HCT116 (cell line): ENCODE data around the gene HSD17B3. TPM values are rescaled to one million over a fixed set of nuclear protein-coding genes. Genes with fewer than 3 reads are reported as not detected.
"Not testable (repeated sequence)": the region's sequence is repeated elsewhere in the genome, so short reads cannot be mapped to it uniquely, and the experiment has no call there.

Experiments
- ATAC-seq: fragments of 200-7000 bp; cut with Tn5 transposase; 2 replicates; pipeline ENCODE4 v1.9.1; 2020; ENCODE audit warnings: mild to moderate bottlenecking, moderate library complexity
- BruUV-seq: library from RNA; stranded (reverse); fragments of 400-500 nt; replicated peaks from 2 replicates; lab custom pipeline; 2021; lab: Mats Ljungman, UMichigan
- CTCF ChIA-PET: fragments of 300-600 bp; sonication (Branson Sonifier 250); formaldehyde crosslinking; loops from one replicate; lab custom pipeline; 2021; ENCODE audit warnings: antibody characterized with exemption; lab: Charles Lee
- POLR2A ChIA-PET: fragments of 300-600, 350-600 bp; sonication (Branson Sonifier 250); formaldehyde crosslinking; loops from one replicate; lab custom pipeline; 2021; ENCODE audit warnings: antibody characterized with exemption; lab: Charles Lee
- RAD21 ChIA-PET, 2 experiments: fragments of 300-600 bp; sonication (Branson Sonifier 250); formaldehyde crosslinking; loops; one replicate each; lab custom pipeline; 2023; ENCODE audit warnings: low total read pairs in 2 of 2; ENCODE audit not compliant: uncharacterized antibody in 2 of 2, unreplicated experiment in 2 of 2, low non-redundant PET in 1 of 2; lab: Charles Lee
- DNase-seq: peaks from one replicate; pipeline ENCODE4 v3.0.0-alpha.2; 2010; ENCODE audit warnings: low read depth, low spot score
- H2AFZ ChIP-seq: fragments of 200-600 bp; shearing (Covaris generic), sonication (generic); 2 replicates; pipeline ENCODE4 v1.6.1; 2017; ENCODE audit warnings: low read depth, mixed run types, mixed read lengths, antibody characterized with exemption, low read length; ENCODE audit not compliant: poor library complexity, severe bottlenecking
- H3K27ac ChIP-seq: 2 replicates; pipeline ENCODE4 v1.5.1; 2012; ENCODE audit warnings: low read depth, low read length
- H3K27me3 ChIP-seq: fragments of 200-600 bp; sonication (generic); 2 replicates; pipeline ENCODE4 v1.6.1; 2016; ENCODE audit warnings: mixed run types, low read length, mixed read lengths; ENCODE audit not compliant: insufficient read depth
- H3K36me3 ChIP-seq, 2 experiments: fragments of 200-500 bp in 1 of 2; fragments of 200-600 bp in 1 of 2; sonication (Bioruptor generic) in 1 of 2; sonication (generic) in 1 of 2; 2 replicates each; pipeline versions ENCODE4 v1.5.1 to v1.6.1; 2014 to 2016; ENCODE audit warnings: low read length in 2 of 2, inconsistent platforms in 1 of 2, mixed read lengths in 1 of 2, mixed run types in 1 of 2; ENCODE audit not compliant: insufficient read depth in 2 of 2, control insufficient read depth in 1 of 2
- H3K4me1 ChIP-seq, 2 experiments: fragments of 200-600 bp in 1 of 2; sonication (generic) in 1 of 2; 2 replicates each; pipeline versions ENCODE4 v1.5.1 to v1.6.1; 2012 to 2017; ENCODE audit warnings: low read length in 2 of 2, inconsistent platforms in 1 of 2, mild to moderate bottlenecking in 1 of 2, mixed read lengths in 1 of 2, mixed run types in 1 of 2, moderate library complexity in 1 of 2; ENCODE audit not compliant: insufficient read depth in 2 of 2, control insufficient read depth in 1 of 2
- H3K4me2 ChIP-seq: fragments of 200-600 bp; sonication (generic); 2 replicates; pipeline ENCODE4 v1.6.1; 2017; ENCODE audit warnings: mixed run types, low read length, mixed read lengths
- H3K4me3 ChIP-seq, 2 experiments: fragments of 200-600 bp in 1 of 2; sonication (generic) in 1 of 2; replicated peaks in 1 of 2; 2 replicates each; pipeline ENCODE4 v1.5.1; 2011 to 2016; ENCODE audit warnings: low read length in 2 of 2, control low read depth in 1 of 2, low read depth in 1 of 2, mild to moderate bottlenecking in 1 of 2, mixed read lengths in 1 of 2, mixed run types in 1 of 2
- H3K79me2 ChIP-seq: fragments of 200-600 bp; sonication (generic); 2 replicates; pipeline ENCODE4 v1.6.1; 2017; ENCODE audit warnings: mild to moderate bottlenecking, mixed run types, low read length, moderate library complexity, mixed read lengths; ENCODE audit not compliant: insufficient read depth
- H3K9ac ChIP-seq: fragments of 200-600 bp; sonication (generic); 2 replicates; pipeline ENCODE4 v1.6.1; 2016; ENCODE audit warnings: low read length, mixed read lengths
- H3K9me2 ChIP-seq: fragments of 200-600 bp; sonication (generic), shearing (Covaris generic); 2 replicates; pipeline ENCODE4 v1.6.1; 2017; ENCODE audit warnings: mixed run types, mild to moderate bottlenecking, moderate library complexity; ENCODE audit not compliant: insufficient read depth
- H3K9me3 ChIP-seq, 2 experiments: fragments of 200-500 bp in 1 of 2; fragments of 200-600 bp in 1 of 2; sonication (Bioruptor generic) in 1 of 2; sonication (generic) in 1 of 2; 2 replicates each; pipeline ENCODE4 v1.6.1; 2014 to 2017; ENCODE audit warnings: low read length in 2 of 2, mixed read lengths in 2 of 2, inconsistent platforms in 1 of 2, low read depth in 1 of 2, mild to moderate bottlenecking in 1 of 2, mixed run types in 1 of 2, moderate library complexity in 1 of 2; ENCODE audit not compliant: control insufficient read depth in 1 of 2, insufficient read depth in 1 of 2
- H4K20me1 ChIP-seq: fragments of 200-600 bp; sonication (generic), shearing (Covaris generic); 2 replicates; pipeline ENCODE4 v1.6.1; 2017; ENCODE audit warnings: mixed run types, mild to moderate bottlenecking, moderate library complexity; ENCODE audit not compliant: insufficient read depth
- CEBPB ChIP-seq: IDR thresholded peaks from 2 replicates; pipeline ENCODE4 v1.6.1; 2012; ENCODE audit warnings: low read depth
- EGR1 ChIP-seq: IDR thresholded peaks from 2 replicates; pipeline ENCODE4 v1.6.1; 2012; ENCODE audit warnings: low read depth
- intact Hi-C: fragments of 100-400 bp; cut with micrococcal nuclease; formaldehyde crosslinking; loops from 2 replicates; pipeline ENCODE4 v1.10.0; 2022
- total RNA-seq: library from RNA; stranded (reverse); gene quantifications from one replicate; pipeline ENCODE4 v1.2.1, GENCODE V29; 2021; ENCODE audit not compliant: unreplicated experiment
- TF ChIP-seq, protein P1 (sequence below): IDR thresholded peaks from 2 replicates; pipeline ENCODE4 v1.6.1; 2012

Gene HSD17B3
- total RNA-seq, 1 experiment from 2014 or later = 0.37 TPM

GRCh38 chr9:96241391-96241809 is 60.6 kb downstream of the HSD17B3 start (continued):
- TF ChIP-seq, protein P1, sequence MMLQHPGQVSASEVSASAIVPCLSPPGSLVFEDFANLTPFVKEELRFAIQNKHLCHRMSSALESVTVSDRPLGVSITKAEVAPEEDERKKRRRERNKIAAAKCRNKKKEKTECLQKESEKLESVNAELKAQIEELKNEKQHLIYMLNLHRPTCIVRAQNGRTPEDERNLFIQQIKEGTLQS = no peak

- POLR2A ChIA-PET = no interaction called here
- no peaks in the 10 kb centered on the region for H4K20me1 ChIP-seq
- no peak overlapping the region for H3K9ac ChIP-seq
- H3K9me3 ChIP-seq = no peaks in the 10 kb centered on the region
- TF ChIP-seq CEBPB (no peak), EGR1 (no peak)
- no peaks in the 10 kb centered on the region for H3K36me3 ChIP-seq
- H3K27ac ChIP-seq = no peak overlapping the region
- no peaks in the 10 kb centered on the region for H3K9me2 ChIP-seq
- H2AFZ ChIP-seq = no peak overlapping the region
- H3K4me2 ChIP-seq = no peak overlapping the region
- no peak overlapping the region for H3K4me3 ChIP-seq
- CTCF ChIA-PET = interaction anchor here (0.9 to 2.4 kb wide), 2 partner anchors 9 to 80 kb away, joined by 3 to 12 read pairs; no protein-coding TSS in a partner anchor
- H3K4me1 ChIP-seq = peaks cover 14% of the 10 kb centered on the region in 2 experiments
- intact Hi-C loops = no loop called here
- DNase-seq (no peak), ATAC-seq (no peak)
- H3K79me2 ChIP-seq = no peaks in the 10 kb centered on the region
- H3K27me3 ChIP-seq = peaks cover 4% of the 10 kb centered on the region; the same call in 1 of the 2 replicates
- RAD21 ChIA-PET = no interaction called here
- no TSS peak for BruUV-seq
Observed at GRCh38 chr9:96236854-96237550, 65.0 kb downstream of the HSD17B3 start.

- H3K9me2 ChIP-seq, H3K36me3 ChIP-seq, intact Hi-C loops, H3K9ac ChIP-seq, RAD21 ChIA-PET, ATAC-seq, H3K27me3 ChIP-seq, H3K4me2 ChIP-seq, H3K27ac ChIP-seq, BruUV-seq, H2AFZ ChIP-seq, H3K4me1 ChIP-seq, H4K20me1 ChIP-seq, H3K79me2 ChIP-seq, POLR2A ChIA-PET, H3K4me3 ChIP-seq, DNase-seq, H3K9me3 ChIP-seq: not testable (repeated sequence)
- CTCF ChIA-PET = interaction anchor here (0.9 to 2.4 kb wide), 2 partner anchors 10 to 81 kb away, joined by 3 to 12 read pairs; no protein-coding TSS in a partner anchor
Observed at GRCh38 chr9:96236337-96236736, 65.6 kb downstream of the HSD17B3 start.
